SIG-M5 treated with dmso at 0.1 percent for 504 hours (cell line): ENCODE data around the gene MYH9.

Experiments
- DNase-seq: peaks from one replicate; lab custom pipeline; 2025; ENCODE audit not compliant: unreplicated experiment; lab: John Stamatoyannopoulos, UW

MYH9 gene

GRCh38 chr22:36386900-36387708, 663 bp downstream of the MYH9 start:
- peak; percentile 49 for DNase-seq

GRCh38 chr22:36386351-36386899, 1.3 kb downstream of the MYH9 start:
- peak; percentile 66 for DNase-seq

GRCh38 chr22:36385491-36386350, 2.0 kb downstream of the MYH9 start:
- no peak for DNase-seq

GRCh38 chr22:36384766-36385481, 2.8 kb downstream of the MYH9 start:
- peak; percentile 65 for DNase-seq

GRCh38 chr22:36383110-36383581, 4.6 kb downstream of the MYH9 start:
- no peak for DNase-seq

GRCh38 chr22:36381513-36382128, 6.1 kb downstream of the MYH9 start:
- no peak for DNase-seq

GRCh38 chr22:36379593-36380361, 8.0 kb downstream of the MYH9 start:
- no peak for DNase-seq

GRCh38 chr22:36378869-36379217, 8.9 kb downstream of the MYH9 start:
- DNase-seq = no peak

GRCh38 chr22:36378080-36378868, 9.5 kb downstream of the MYH9 start:
- DNase-seq = no peak

GRCh38 chr22:36377022-36377631, 10.6 kb downstream of the MYH9 start:
- no peak for DNase-seq

- DNase-seq = no peak
Measured at GRCh38 chr22:36376265-36376664, 11.5 kb downstream of the MYH9 start.

- DNase-seq = no peak
Measured at GRCh38 chr22:36375071-36375980, 12.4 kb downstream of the MYH9 start.

GRCh38 chr22:36374603-36375024, 13.2 kb downstream of the MYH9 start:
- DNase-seq = no peak

GRCh38 chr22:36373258-36373579, 14.5 kb downstream of the MYH9 start:
- peak; percentile 76 for DNase-seq

GRCh38 chr22:36371920-36372319, 15.8 kb downstream of the MYH9 start:
- no peak for DNase-seq

GRCh38 chr22:36369922-36370791, 17.6 kb downstream of the MYH9 start:
- peak; percentile 41 for DNase-seq
